GM12864 (cell line): ENCODE results near the gene MACROD2.

Experiments used
- DNase-seq: peaks from one replicate; pipeline ENCODE4 v3.0.0-alpha.2; 2011; ENCODE audit warnings: low read depth
- H3K4me3 ChIP-seq: 2 replicates; pipeline ENCODE4 v1.5.1; 2011; ENCODE audit warnings: mild to moderate bottlenecking, low read depth, low read length, control low read depth
- TF ChIP-seq, protein P1 (sequence below): IDR thresholded peaks from 2 replicates; pipeline ENCODE4 v1.5.1; 2011; ENCODE audit warnings: low read depth, mild to moderate bottlenecking, moderate library complexity, low read length, control low read depth, inconsistent platforms; ENCODE audit errors: missing control alignments

Gene MACROD2

DNA sequence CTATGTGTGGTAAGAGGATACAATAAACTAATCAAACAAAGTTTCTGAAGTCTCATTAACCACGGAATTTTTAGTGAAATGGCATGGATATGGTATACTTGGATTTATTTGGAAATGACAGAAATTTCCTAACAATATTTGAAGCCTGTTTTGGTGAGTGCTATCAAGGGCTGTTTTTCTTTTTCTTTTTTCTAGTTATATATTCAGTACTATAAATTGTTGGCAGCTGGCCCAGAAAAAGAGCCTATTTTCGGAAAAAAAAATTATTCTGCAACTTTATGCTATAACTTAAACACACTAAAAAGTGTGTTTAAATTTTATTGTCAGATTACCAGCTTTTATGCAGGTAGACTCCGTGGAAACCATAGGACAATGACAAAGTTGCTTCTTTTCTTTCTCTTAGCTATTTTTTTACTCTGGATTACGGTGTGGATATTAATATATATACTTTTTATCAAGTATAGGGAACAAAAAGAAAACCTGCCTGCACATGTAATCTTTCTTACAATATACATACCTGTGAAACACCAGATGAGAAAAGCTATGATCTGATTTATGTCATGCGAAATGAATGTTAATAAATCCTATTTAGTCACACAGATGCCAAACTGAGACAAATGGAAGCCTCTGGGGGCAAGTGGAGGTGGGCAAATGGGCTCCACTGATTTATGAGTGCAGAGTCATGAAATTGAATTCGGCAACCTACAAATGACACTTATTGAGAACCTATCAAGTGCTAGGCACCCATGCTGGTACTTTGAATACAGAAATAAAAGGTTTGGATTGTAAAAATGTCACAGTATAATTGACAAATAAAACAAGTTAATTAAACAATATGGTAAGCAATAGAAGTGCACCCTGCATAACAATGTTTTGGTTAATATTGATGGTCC, 1261.6 kb downstream of the MACROD2 start:
- H3K4me3 ChIP-seq, result no peak overlapping the region
- TF ChIP-seq, protein P1, sequence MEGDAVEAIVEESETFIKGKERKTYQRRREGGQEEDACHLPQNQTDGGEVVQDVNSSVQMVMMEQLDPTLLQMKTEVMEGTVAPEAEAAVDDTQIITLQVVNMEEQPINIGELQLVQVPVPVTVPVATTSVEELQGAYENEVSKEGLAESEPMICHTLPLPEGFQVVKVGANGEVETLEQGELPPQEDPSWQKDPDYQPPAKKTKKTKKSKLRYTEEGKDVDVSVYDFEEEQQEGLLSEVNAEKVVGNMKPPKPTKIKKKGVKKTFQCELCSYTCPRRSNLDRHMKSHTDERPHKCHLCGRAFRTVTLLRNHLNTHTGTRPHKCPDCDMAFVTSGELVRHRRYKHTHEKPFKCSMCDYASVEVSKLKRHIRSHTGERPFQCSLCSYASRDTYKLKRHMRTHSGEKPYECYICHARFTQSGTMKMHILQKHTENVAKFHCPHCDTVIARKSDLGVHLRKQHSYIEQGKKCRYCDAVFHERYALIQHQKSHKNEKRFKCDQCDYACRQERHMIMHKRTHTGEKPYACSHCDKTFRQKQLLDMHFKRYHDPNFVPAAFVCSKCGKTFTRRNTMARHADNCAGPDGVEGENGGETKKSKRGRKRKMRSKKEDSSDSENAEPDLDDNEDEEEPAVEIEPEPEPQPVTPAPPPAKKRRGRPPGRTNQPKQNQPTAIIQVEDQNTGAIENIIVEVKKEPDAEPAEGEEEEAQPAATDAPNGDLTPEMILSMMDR, result no peak
- DNase-seq, result no peak

DNA sequence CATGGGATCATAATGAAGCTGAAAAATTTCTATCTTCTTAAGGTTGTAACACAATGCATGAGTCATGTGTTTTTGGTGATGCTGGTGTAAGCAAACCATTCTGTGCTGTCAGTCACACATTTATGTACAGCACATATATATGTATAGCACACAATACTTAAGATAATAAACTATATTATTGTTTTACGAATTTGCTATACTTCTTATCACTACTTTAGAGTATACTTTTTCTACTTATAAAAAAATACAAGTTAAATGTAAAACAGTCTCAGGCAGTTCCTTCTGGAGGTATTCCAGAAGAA, 1262.2 kb downstream of the MACROD2 start:
- no peak overlapping the region for H3K4me3 ChIP-seq
- DNase-seq, result no peak
- TF ChIP-seq, protein P1, result no peak

DNA sequence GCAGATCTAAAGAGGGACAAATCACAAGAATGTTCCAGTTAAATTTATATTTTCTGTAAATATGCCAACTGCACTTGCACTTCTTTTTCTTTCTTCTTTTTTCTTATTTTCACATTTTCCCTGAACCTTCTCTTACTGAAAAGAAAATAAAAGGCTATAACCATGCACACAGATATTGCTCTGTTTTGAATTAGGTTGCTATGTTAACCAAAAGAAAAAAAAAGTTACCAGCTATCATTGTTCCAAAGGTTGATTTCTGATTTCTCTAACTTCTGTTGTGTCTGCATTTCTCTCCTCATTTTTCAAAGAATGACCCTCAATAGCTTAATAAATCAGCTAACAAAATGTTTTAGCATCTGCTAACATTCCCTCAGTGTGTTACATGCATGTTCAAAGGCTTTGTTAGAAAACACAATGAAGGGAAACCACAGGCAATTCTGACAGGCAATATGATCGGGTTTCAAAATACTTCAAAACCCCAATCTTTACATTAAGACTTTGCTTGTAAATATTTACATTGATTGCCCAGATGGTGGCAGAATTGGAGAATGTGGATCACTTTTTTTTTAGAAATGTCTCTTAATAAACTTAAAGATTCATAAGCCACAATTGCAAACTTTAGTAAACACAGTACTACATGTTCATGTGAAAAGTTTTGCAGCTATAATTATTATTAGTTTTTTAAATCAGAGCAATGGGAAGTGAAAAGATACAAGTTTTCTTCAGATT, 1270.4 kb downstream of the MACROD2 start:
- TF ChIP-seq, protein P1, result peak; percentile 4
- H3K4me3 ChIP-seq, result no peak overlapping the region
- DNase-seq, result no peak

DNA sequence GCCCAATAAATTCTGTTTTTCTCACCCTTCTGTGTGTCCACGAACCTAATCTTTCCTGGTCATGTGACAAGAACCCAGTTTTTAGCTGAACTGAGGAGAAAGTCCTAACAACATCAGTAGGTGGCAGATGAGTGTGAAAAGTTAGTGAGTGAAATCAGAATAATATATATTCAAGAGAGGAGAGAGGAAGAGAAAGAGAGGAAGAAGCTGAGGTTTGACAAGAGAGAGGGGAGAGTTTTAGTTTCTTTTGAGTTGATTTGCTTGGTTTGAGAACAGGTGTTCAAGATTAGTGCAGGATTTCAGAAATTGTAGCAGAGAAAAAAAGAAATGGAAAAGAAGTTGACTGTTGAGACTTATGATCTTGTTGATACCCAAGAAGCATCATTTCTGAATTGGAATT, 1272.6 kb downstream of the MACROD2 start:
- no peak overlapping the region for H3K4me3 ChIP-seq
- peak; percentile 10 for DNase-seq
- TF ChIP-seq, protein P1, result no peak

DNA sequence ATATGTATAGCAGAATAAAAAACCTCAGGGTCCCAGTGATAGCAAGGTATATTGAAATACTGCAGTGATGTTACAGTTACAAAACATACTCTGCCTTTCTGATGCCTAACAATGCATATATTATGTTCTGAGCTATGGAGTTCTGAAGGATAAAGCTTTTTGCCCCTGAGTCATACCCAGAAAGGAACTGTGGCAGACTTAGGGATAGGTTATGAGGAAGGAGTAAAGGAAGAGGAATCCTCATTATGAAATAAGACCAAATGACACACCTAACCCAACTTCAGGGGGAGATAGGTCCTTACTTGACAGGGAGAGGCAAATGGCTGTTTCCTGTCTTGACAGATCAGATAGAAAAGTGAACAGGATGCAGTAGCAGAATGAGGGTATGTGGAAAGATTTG, 1282.7 kb downstream of the MACROD2 start:
- no peak overlapping the region for H3K4me3 ChIP-seq
- no peak for DNase-seq
- TF ChIP-seq, protein P1, result no peak

DNA sequence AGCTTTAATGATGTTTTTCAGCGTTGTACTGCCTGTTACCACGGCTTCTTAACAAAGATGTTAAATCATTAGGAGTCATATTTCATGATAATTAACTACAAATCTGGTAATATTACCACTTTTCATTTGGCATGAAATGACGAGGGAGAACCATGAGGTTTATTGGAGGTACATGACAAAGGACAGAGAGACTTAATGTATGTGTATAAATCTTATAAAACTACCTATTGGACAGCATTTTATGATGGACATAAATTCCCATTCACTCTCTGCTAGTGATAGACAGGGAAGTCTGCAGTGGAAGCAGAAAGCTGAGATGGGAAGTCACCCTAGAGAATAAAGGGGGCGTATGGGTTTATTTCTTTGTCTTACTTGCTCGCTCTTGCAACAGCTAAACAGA, 1292.0 kb downstream of the MACROD2 start:
- TF ChIP-seq, protein P1, result no peak
- no peak for DNase-seq
- H3K4me3 ChIP-seq, result no peak overlapping the region
